ENCODE data around the gene OR10X1.

The OR10X1 gene, protein sequence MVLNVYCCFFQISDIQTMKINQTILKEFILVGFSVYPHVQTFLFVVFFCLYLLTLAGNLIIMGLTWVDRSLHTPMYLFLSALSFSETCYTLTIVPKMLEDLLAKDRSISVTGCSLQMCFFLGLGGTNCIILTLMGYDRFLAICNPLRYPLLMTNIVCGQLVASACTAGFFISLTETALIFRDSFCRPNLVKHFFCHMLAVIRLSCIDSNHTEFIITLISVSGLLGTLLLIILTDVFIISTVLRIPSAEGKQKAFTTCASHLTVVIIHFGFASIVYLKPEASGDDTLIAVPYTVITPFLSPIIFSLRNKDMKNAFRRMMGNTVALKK

DNA sequence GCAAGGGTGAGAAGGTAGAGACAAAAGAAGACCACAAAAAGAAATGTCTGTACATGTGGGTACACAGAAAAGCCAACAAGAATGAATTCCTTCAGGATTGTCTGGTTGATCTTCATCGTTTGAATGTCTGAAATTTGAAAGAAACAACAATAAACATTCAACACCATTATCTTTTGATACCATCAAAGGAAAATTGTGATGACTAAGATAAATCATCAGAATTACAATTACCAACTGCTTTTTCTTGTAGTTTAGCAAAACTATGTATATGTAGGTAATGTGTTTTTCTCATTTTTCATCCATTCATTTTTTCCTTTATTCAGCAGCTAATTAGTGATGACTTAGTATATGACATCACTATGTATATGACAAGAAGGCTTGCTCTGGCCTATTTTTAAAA, at the start of gene OR10X1:
OR10X1 (minus strand) TSS at position 167 of the 400 bp plus-strand sequence; CDS start at position 167, 0 bp downstream.
- Histone ChIP-seq H3K9ac (ENCODE audit: low read depth, low read length) (no peak within 1 kb of the TSS), H3K4me3 (ENCODE audit: low read depth, low read length) (no peak within 1 kb of the TSS), H3K36me3 (ENCODE audit: control insufficient read depth, insufficient read depth, low read length) (no peaks in the 10 kb centered on the region), H3K27me3 (ENCODE audit: control insufficient read depth, insufficient read depth, low read length) (no peaks in the 10 kb centered on the region), H3K4me1 (ENCODE audit: control insufficient read depth, insufficient read depth, low read length) (no peaks in the 10 kb centered on the region), H3K9me3 (ENCODE audit: control insufficient read depth, insufficient read depth, low read length) (no peaks in the 10 kb centered on the region)

DNA sequence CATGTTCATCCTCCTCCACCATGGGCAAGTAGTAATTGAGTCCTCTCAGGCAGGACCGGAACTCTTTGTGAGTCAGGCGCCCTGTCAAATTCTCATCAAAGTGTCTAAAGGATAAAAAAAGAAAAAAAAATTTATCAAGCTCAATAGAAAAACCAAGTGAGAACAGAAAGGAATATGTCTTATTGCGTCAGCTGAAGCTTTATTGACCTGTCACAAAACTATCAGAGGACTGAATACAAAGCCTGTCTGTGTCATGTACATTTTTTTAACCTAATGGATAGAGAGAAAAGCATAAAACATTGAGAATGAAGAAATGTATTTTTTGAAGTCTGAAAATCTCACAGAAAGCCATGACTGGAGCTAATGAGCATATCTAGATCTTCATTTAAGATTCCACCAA, 34.1 kb upstream of the OR10X1 start:
- Histone ChIP-seq H3K36me3 (ENCODE audit: control insufficient read depth, insufficient read depth, low read length) (no peaks in the 10 kb centered on the region), H3K4me1 (ENCODE audit: control insufficient read depth, insufficient read depth, low read length) (no peaks in the 10 kb centered on the region), H3K9me3 (ENCODE audit: control insufficient read depth, insufficient read depth, low read length) (no peaks in the 10 kb centered on the region), H3K9ac (ENCODE audit: low read depth, low read length) (no peak overlapping the region), H3K27me3 (ENCODE audit: control insufficient read depth, insufficient read depth, low read length) (no peaks in the 10 kb centered on the region), H3K4me3 (ENCODE audit: low read depth, low read length) (no peak overlapping the region)

DNA sequence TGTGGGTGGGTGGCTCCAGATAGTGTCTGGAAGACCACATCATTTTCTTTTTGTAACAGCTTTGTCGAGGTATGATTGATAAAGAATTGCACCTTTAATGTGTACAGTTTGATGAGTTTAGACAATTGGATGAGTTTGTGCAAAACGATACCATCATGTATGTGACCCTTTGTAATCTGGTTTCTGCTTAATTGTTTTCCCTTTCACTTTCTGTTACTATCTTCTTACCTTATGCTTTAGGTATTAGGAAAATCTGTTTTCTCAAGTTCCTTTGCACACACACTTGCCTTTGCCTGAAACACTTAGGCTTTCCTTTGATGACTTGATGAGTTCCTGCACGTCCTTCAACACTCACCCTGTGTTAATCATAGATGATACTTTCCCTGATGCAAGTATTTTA, 32.2 kb upstream of the OR10X1 start:
- H3K4me1 ChIP-seq (ENCODE audit: control insufficient read depth, insufficient read depth, low read length): peaks cover 2% of the 10 kb centered on the region

DNA sequence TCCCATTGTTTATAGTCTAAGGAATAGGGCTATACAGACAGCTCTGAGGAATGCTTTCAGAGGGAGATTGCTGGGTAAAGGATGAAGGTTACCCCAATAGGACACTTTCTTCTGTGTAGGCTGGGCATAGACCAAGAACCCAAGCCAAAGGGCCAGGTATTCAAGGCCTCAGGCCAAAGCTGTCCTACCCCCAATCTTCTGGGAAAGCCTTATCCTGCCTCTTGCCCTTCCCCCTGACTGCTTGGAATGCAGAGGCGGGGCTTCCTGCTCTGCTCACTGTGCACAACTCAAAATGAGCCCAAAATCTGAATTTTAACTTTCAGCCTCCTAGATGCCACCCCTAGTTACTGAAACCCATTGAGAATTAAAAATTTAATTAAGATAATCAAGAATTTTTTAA, 27.6 kb upstream of the OR10X1 start:
- no peaks in the 10 kb centered on the region for H3K27me3 ChIP-seq (ENCODE audit: control insufficient read depth, insufficient read depth, low read length)
- H3K9me3 ChIP-seq (ENCODE audit: control insufficient read depth, insufficient read depth, low read length): no peaks in the 10 kb centered on the region
- H3K4me3 ChIP-seq (ENCODE audit: low read depth, low read length): no peak overlapping the region
- no peaks in the 10 kb centered on the region for H3K36me3 ChIP-seq (ENCODE audit: control insufficient read depth, insufficient read depth, low read length)
- H3K9ac ChIP-seq (ENCODE audit: low read depth, low read length): no peak overlapping the region
- H3K4me1 ChIP-seq (ENCODE audit: control insufficient read depth, insufficient read depth, low read length): peaks cover 2% of the 10 kb centered on the region

More for the DNA sequence above, 32.2 kb upstream of the OR10X1 start:
- H3K9ac ChIP-seq (ENCODE audit: low read depth, low read length): no peak overlapping the region
- H3K27me3 ChIP-seq (ENCODE audit: control insufficient read depth, insufficient read depth, low read length): no peaks in the 10 kb centered on the region
- H3K4me3 ChIP-seq (ENCODE audit: low read depth, low read length): no peak overlapping the region
- H3K9me3 ChIP-seq (ENCODE audit: control insufficient read depth, insufficient read depth, low read length): no peaks in the 10 kb centered on the region
- no peaks in the 10 kb centered on the region for H3K36me3 ChIP-seq (ENCODE audit: control insufficient read depth, insufficient read depth, low read length)

DNA sequence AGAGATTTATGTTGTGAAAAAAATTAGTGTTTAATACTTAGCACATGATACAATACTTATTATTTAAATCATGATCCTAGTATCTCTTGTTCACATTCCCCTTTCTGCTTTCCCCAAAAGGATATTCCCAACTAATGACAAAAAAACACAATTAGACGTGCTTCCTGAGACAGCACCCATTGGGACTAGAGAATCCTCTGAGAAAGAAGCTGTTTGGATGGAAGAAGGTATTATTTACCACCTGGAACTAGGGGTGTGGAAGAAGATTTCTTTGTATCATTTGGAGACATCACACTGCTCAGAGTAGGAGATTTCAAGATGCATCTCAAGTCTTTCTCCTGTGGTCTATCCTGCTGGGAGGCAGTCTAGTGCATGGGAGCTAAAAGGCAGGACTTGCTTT, 25.3 kb upstream of the OR10X1 start, which contains the start of gene OR10Z1:
OR10Z1 (plus strand) TSS at position 301 of the 400 bp plus-strand sequence. CDS start 1,171 bp downstream, outside the sequence.
- Histone ChIP-seq H3K9ac (ENCODE audit: low read depth, low read length) (no peak within 1 kb of the TSS), H3K4me1 (ENCODE audit: control insufficient read depth, insufficient read depth, low read length) (peaks cover 2% of the 10 kb centered on the region), H3K27me3 (ENCODE audit: control insufficient read depth, insufficient read depth, low read length) (no peaks in the 10 kb centered on the region), H3K36me3 (ENCODE audit: control insufficient read depth, insufficient read depth, low read length) (no peaks in the 10 kb centered on the region), H3K4me3 (ENCODE audit: low read depth, low read length) (no peak within 1 kb of the TSS), H3K9me3 (ENCODE audit: control insufficient read depth, insufficient read depth, low read length) (no peaks in the 10 kb centered on the region)

DNA sequence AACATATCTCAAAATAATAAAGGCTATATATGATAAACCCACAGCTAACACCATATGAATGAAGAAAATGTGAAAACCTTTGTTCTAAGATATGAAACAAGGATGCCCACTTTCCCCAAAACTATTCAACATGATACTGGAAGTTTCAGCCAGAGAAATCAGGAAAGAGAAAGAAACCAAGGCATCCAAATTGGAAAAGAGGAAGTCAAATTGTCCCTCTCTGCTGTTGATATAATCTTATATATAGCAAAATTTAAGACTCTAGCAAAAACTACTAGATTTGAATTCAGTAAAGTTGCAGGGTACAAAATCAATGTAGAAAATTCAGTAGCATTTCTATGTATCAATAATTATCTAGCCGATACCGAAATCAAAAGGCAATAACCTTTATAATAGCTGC, 21.0 kb upstream of the OR10X1 start:
- Histone ChIP-seq H3K36me3 (ENCODE audit: control insufficient read depth, insufficient read depth, low read length) (no peaks in the 10 kb centered on the region), H3K27me3 (ENCODE audit: control insufficient read depth, insufficient read depth, low read length) (no peaks in the 10 kb centered on the region), H3K4me1 (ENCODE audit: control insufficient read depth, insufficient read depth, low read length) (no peaks in the 10 kb centered on the region), H3K4me3 (ENCODE audit: low read depth, low read length) (no peak overlapping the region), H3K9ac (ENCODE audit: low read depth, low read length) (no peak overlapping the region), H3K9me3 (ENCODE audit: control insufficient read depth, insufficient read depth, low read length) (peaks cover 3% of the 10 kb centered on the region)

DNA sequence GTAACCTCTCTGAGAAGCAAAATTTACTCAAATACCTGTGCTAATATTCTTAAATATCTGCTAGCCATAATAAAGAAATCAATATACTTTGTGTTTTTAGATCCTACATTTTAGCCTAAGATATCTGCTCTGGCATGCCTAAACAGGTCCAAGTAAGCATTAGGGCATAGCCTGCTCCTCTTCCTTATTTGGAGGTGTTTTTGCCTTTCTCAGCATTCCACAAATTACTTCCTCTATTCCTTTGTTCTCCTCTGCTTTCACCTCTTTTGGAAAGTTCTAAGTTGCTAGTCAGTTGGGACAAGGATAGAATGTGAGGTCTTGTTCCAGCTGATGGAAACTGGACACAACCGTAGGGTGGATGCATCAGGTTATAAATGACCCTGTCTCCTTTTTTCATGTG, 7.2 kb upstream of the OR10X1 start:
- Histone ChIP-seq H3K4me1 (ENCODE audit: control insufficient read depth, insufficient read depth, low read length) (no peaks in the 10 kb centered on the region), H3K27me3 (ENCODE audit: control insufficient read depth, insufficient read depth, low read length) (no peaks in the 10 kb centered on the region), H3K36me3 (ENCODE audit: control insufficient read depth, insufficient read depth, low read length) (no peaks in the 10 kb centered on the region), H3K9ac (ENCODE audit: low read depth, low read length) (no peak overlapping the region), H3K4me3 (ENCODE audit: low read depth, low read length) (no peak overlapping the region), H3K9me3 (ENCODE audit: control insufficient read depth, insufficient read depth, low read length) (peaks cover 7% of the 10 kb centered on the region)

DNA sequence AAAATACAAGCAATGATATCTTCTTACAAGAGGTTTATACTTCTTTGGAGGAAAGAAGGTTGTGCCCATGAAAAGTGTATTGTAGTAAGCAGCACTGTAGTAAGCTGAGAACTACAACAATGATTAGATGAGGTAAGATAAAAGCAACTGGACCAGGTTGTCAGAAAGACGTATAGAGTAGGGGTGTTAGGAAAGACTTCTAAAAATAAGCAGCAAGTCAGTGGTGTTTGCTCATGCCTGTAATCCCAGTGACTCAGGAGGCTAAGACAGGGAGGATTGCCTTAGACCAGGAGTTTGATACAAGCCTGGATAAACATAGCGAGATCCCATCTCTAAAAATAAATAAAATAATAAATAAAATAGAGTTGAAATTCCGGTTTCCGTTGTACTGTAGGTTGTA, 4.3 kb upstream of the OR10X1 start:
- Histone ChIP-seq H3K9me3 (ENCODE audit: control insufficient read depth, insufficient read depth, low read length) (peaks cover 7% of the 10 kb centered on the region), H3K4me3 (ENCODE audit: low read depth, low read length) (no peak overlapping the region), H3K27me3 (ENCODE audit: control insufficient read depth, insufficient read depth, low read length) (no peaks in the 10 kb centered on the region), H3K9ac (ENCODE audit: low read depth, low read length) (no peak overlapping the region), H3K36me3 (ENCODE audit: control insufficient read depth, insufficient read depth, low read length) (no peaks in the 10 kb centered on the region), H3K4me1 (ENCODE audit: control insufficient read depth, insufficient read depth, low read length) (no peaks in the 10 kb centered on the region)

DNA sequence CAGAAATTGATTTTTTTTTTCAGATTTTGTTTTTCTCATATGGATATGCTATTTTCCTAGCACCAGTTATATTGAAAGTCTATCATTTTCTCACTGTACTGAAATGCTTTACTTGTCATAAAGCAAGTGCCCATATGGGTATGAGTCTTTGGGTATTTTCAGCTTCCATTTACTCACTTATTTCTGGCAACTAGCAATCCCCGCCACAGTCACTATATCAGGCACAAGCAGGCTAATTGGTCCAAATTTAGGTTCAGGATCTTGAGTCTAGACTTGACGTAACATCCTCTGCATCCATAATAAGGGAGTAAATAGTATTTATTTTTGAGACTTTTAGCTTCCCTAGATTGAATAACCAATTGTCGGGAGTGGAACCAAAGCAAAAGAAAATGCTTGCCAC, 2.1 kb downstream of the OR10X1 start:
- H3K9me3 ChIP-seq (ENCODE audit: control insufficient read depth, insufficient read depth, low read length): no peaks in the 10 kb centered on the region
- no peaks in the 10 kb centered on the region for H3K4me1 ChIP-seq (ENCODE audit: control insufficient read depth, insufficient read depth, low read length)
- no peaks in the 10 kb centered on the region for H3K27me3 ChIP-seq (ENCODE audit: control insufficient read depth, insufficient read depth, low read length)
- H3K36me3 ChIP-seq (ENCODE audit: control insufficient read depth, insufficient read depth, low read length): no peaks in the 10 kb centered on the region
- no peak overlapping the region for H3K9ac ChIP-seq (ENCODE audit: low read depth, low read length)
- no peak overlapping the region for H3K4me3 ChIP-seq (ENCODE audit: low read depth, low read length)

DNA sequence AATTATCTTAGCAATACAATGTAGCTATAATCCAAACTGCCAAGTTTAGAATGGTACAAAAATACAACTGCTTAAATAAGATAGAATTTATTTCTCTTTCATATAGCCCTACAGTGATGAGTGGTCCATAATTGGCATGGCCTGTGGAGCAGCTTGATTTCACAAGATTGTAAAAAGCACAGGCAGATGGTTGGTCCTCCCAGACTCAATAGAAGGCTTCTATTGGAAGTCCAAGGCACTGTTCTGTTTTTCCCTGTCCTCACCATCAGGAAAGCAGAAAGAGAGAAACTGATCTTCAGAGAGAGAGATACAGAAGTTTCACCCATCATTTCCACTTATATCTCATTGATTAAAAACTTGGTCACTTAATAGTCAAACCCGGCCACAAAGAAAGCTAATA, 7.5 kb downstream of the OR10X1 start:
- H3K4me3 ChIP-seq (ENCODE audit: low read depth, low read length): no peak overlapping the region
- H3K4me1 ChIP-seq (ENCODE audit: control insufficient read depth, insufficient read depth, low read length): no peaks in the 10 kb centered on the region
- H3K9me3 ChIP-seq (ENCODE audit: control insufficient read depth, insufficient read depth, low read length): no peaks in the 10 kb centered on the region
- H3K27me3 ChIP-seq (ENCODE audit: control insufficient read depth, insufficient read depth, low read length): no peaks in the 10 kb centered on the region
- H3K9ac ChIP-seq (ENCODE audit: low read depth, low read length): no peak overlapping the region
- no peaks in the 10 kb centered on the region for H3K36me3 ChIP-seq (ENCODE audit: control insufficient read depth, insufficient read depth, low read length)

DNA sequence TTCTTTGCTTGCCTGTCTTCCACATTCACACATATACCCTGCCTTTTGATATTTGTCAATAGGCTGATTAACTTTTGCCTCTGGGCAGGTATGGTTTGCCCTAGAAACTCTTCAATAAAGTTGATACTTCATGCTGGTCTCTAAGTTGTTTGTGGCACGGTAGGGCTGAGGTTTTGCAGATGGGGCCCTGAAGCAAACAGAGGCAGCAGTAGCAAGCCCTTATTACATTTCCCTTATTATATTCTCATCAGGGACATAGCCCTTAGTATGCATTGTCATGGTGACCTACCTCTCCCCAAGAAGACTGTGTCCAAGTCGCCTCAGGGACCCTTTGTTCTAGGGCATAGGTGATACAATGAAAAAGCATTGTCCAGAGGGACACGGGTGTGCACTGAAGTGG, 9.2 kb downstream of the OR10X1 start, which contains the start of gene OR6P1:
OR6P1 (minus strand) TSS at position 101 of the 400 bp plus-strand sequence. CDS start 6,976 bp downstream, outside the sequence.
- no peaks in the 10 kb centered on the region for H3K4me1 ChIP-seq (ENCODE audit: control insufficient read depth, insufficient read depth, low read length)
- no peaks in the 10 kb centered on the region for H3K27me3 ChIP-seq (ENCODE audit: control insufficient read depth, insufficient read depth, low read length)
- H3K4me3 ChIP-seq (ENCODE audit: low read depth, low read length): no peak within 1 kb of the TSS
- no peak within 1 kb of the TSS for H3K9ac ChIP-seq (ENCODE audit: low read depth, low read length)
- no peaks in the 10 kb centered on the region for H3K9me3 ChIP-seq (ENCODE audit: control insufficient read depth, insufficient read depth, low read length)
- H3K36me3 ChIP-seq (ENCODE audit: control insufficient read depth, insufficient read depth, low read length): no peaks in the 10 kb centered on the region

DNA sequence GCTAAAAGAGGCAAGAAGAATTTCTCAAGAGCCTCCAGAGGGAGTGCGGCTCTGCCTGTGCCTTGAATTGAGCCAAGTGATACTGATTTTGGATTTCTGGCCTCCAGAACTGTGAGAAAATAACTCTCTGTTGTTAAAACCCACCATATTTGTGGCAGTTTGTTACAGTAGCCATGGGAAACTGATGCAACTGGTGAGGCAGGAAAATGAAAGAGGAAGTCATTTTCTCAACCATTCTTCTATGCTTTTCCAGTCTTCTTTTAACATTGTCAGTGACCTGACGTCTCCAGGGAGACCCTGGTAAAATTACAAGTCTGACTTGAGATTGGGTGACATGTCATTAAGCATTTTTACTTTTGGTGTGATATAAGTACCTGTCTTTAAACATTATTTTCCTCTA, 15.1 kb downstream of the OR10X1 start:
- Histone ChIP-seq H3K36me3 (ENCODE audit: control insufficient read depth, insufficient read depth, low read length) (no peaks in the 10 kb centered on the region), H3K27me3 (ENCODE audit: control insufficient read depth, insufficient read depth, low read length) (no peaks in the 10 kb centered on the region), H3K9ac (ENCODE audit: low read depth, low read length) (no peak overlapping the region), H3K4me1 (ENCODE audit: control insufficient read depth, insufficient read depth, low read length) (no peaks in the 10 kb centered on the region), H3K4me3 (ENCODE audit: low read depth, low read length) (no peak overlapping the region), H3K9me3 (ENCODE audit: control insufficient read depth, insufficient read depth, low read length) (no peaks in the 10 kb centered on the region)
